ENCODE measurements around the gene SLC47A1.

Gene SLC47A1

DNA sequence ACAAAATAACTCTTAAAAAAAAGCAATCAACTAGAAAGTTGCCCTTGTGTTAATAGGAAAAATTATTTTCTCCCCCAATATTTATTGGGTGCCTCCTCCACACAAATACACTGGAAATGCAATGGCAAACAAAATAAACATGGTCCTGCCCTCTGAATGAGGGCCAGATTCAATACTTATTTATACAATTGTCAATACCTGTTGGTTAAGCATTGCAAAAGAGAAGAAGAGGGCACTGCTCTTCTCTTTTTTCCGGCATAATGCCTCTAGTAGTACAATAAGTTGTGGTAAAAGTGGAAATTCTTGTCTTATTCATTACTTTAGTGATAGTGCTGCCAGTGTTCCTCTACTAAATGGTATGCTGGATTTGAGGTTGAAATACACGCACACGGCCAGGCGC is 92.4 kb downstream of the SLC47A1 start:
- TF ChIP-seq POLR2A (IDR thresholded peaks at IDR 0.05; ENCODE audit: low read depth, low read length): no peak
- TF ChIP-seq POU2F2 (IDR thresholded peaks at IDR 0.05; ENCODE audit: low read depth, low read length): no peak
- no peak for TF ChIP-seq POLR2AphosphoS5 (IDR thresholded peaks at IDR 0.05; ENCODE audit: low read depth, low read length)
- no peak for TF ChIP-seq PAX5 (IDR thresholded peaks at IDR 0.05; ENCODE audit: insufficient read depth, low read length, severe bottlenecking)
- TF ChIP-seq SPI1 (IDR thresholded peaks at IDR 0.05; ENCODE audit: low read depth, low read length): no peak
- no peak for TF ChIP-seq TAF1 (IDR thresholded peaks at IDR 0.05; ENCODE audit: low read depth, low read length)
- DNase-seq (ENCODE audit: insufficient read length, low spot score) (no peak), FAIRE-seq (no peak)
